PC-9 (cell line): Measurements from ENCODE around the gene PSMD11. TPM values are rescaled to one million over a fixed set of nuclear protein-coding genes. Genes with fewer than 3 reads are reported as not detected.

Experiments used
- BruUV-seq: library from RNA; stranded (reverse); fragments of 400-500 nt; replicated peaks from 2 replicates; lab custom pipeline; 2021; lab: Mats Ljungman, UMichigan
- CTCF ChIA-PET: fragments of 300-600 bp; sonication (Branson Sonifier 250); formaldehyde crosslinking; loops from one replicate; lab custom pipeline; 2022; ENCODE audit warnings: antibody characterized with exemption; lab: Charles Lee
- POLR2A ChIA-PET: fragments of 300-600 bp; sonication (Branson Sonifier 250); formaldehyde crosslinking; loops from one replicate; lab custom pipeline; 2022; ENCODE audit warnings: antibody characterized with exemption; ENCODE audit not compliant: unreplicated experiment; lab: Charles Lee
- DNase-seq, 2 experiments: peaks; one replicate each; pipeline versions ENCODE4 v3.0.0 to v3.0.0-alpha.2; 2015 to 2022; ENCODE audit warnings: mixed read lengths in 1 of 2
- H2AFZ ChIP-seq: fragments of 200-600 bp; sonication (generic); 2 replicates; pipeline ENCODE4 v1.8.1; 2017; ENCODE audit warnings: antibody characterized with exemption
- H3F3A ChIP-seq: fragments of 200-600 bp; sonication (generic); 2 replicates; pipeline ENCODE4 v1.8.1; 2017; ENCODE audit warnings: antibody characterized with exemption, mild to moderate bottlenecking, low read depth; ENCODE audit not compliant: insufficient read depth
- H3K27ac ChIP-seq: fragments of 200-600 bp; sonication (generic); 2 replicates; pipeline ENCODE4 v1.6.1; 2016; ENCODE audit warnings: mixed run types
- H3K27me3 ChIP-seq: fragments of 200-600 bp; sonication (generic); 2 replicates; pipeline ENCODE4 v1.6.1; 2016; ENCODE audit warnings: low read depth, mixed run types; ENCODE audit not compliant: insufficient read depth
- H3K36me3 ChIP-seq: fragments of 200-600 bp; sonication (generic); 2 replicates; pipeline ENCODE4 v1.6.1; 2016; ENCODE audit warnings: low read depth, mixed run types
- H3K4me1 ChIP-seq: fragments of 200-600 bp; sonication (generic); replicated peaks from 2 replicates; pipeline ENCODE4 v1.6.1; 2016; ENCODE audit warnings: mixed run types; ENCODE audit not compliant: insufficient read depth
- H3K4me2 ChIP-seq: fragments of 200-600 bp; sonication (generic); 2 replicates; pipeline ENCODE4 v1.6.1; 2017; ENCODE audit warnings: mixed run types
- H3K4me3 ChIP-seq: fragments of 200-600 bp; sonication (generic); 2 replicates; pipeline ENCODE4 v1.6.1; 2016; ENCODE audit warnings: mixed run types
- H3K79me2 ChIP-seq: fragments of 200-600 bp; sonication (generic); 2 replicates; pipeline ENCODE4 v1.6.1; 2017; ENCODE audit warnings: low read depth, mixed run types
- H3K9me2 ChIP-seq: fragments of 200-600 bp; sonication (generic); 2 replicates; pipeline ENCODE4 v1.8.1; 2017; ENCODE audit warnings: mild to moderate bottlenecking; ENCODE audit not compliant: insufficient read depth
- H3K9me3 ChIP-seq: fragments of 200-600 bp; sonication (generic); 2 replicates; pipeline ENCODE4 v1.8.1; 2016; ENCODE audit warnings: low read depth; ENCODE audit not compliant: insufficient read depth
- H4K20me1 ChIP-seq: fragments of 200-600 bp; sonication (generic); 2 replicates; pipeline ENCODE4 v1.8.1; 2017; ENCODE audit not compliant: insufficient read depth
- CTCF ChIP-seq: fragments of 200-600 bp; sonication (generic); conservative IDR thresholded peaks from 2 replicates; pipeline ENCODE4 v1.6.1; 2017; ENCODE audit warnings: mixed run types, antibody characterized with exemption, mild to moderate bottlenecking, moderate library complexity
- EZH2 ChIP-seq: fragments of 200-600 bp; sonication (generic); IDR thresholded peaks from 2 replicates; pipeline ENCODE4 v1.8.0; 2017; ENCODE audit warnings: antibody characterized with exemption, low read depth
- intact Hi-C: fragments of 100-400 bp; cut with micrococcal nuclease; formaldehyde crosslinking; loops from one replicate; pipeline ENCODE4 v1.10.0; 2022; ENCODE audit not compliant: unreplicated experiment
- total RNA-seq: library from RNA; stranded (reverse); gene quantifications from 2 replicates; pipeline ENCODE4 v1.2.3, GENCODE V29; 2021

The PSMD11 gene
- total RNA-seq, 1 experiment from 2014 or later: 149 TPM

- DNase-seq: peak; percentile 37 to 53
- TF ChIP-seq CTCF (peak; percentile 61; the same call in 1 of the 2 replicates), EZH2 (no peak)
- Histone ChIP-seq H2AFZ (no peak overlapping the region), H3K27ac (no peak overlapping the region), H3K4me2 (no peak overlapping the region), H3K79me2 (no peaks in the 10 kb centered on the region), H3K9me3 (no peaks in the 10 kb centered on the region), H3K4me3 (no peak overlapping the region), H3K27me3 (no peaks in the 10 kb centered on the region), H3K4me1 (peaks cover 8% of the 10 kb centered on the region; the same call in 1 of the 2 replicates), H4K20me1 (peaks cover 10% of the 10 kb centered on the region; the same call in 1 of the 2 replicates), H3F3A (peaks cover 54% of the 10 kb centered on the region), H3K36me3 (peaks cover 16% of the 10 kb centered on the region), H3K9me2 (no peaks in the 10 kb centered on the region)
- CTCF ChIA-PET: interaction anchor here (1.1 to 1.2 kb wide), 3 partner anchors 68 to 394 kb away, joined by 3 read pairs; no protein-coding TSS in a partner anchor
- BruUV-seq: no TSS peak
- POLR2A ChIA-PET: no interaction called here
- intact Hi-C loops: loop anchor here (1.0 kb wide), 2 partner anchors 126 to 272 kb away; no protein-coding TSS in a partner anchor
Observed at GRCh38 chr17:32483451-32484019, 39.2 kb downstream of the PSMD11 start.

GRCh38 chr17:32484041-32484461, 39.7 kb downstream of the PSMD11 start:
- Histone ChIP-seq H2AFZ (no peak overlapping the region), H3K9me2 (no peaks in the 10 kb centered on the region), H3K9me3 (no peaks in the 10 kb centered on the region), H4K20me1 (peaks cover 10% of the 10 kb centered on the region; the same call in 1 of the 2 replicates), H3K4me1 (peaks cover 8% of the 10 kb centered on the region; the same call in 1 of the 2 replicates), H3K79me2 (no peaks in the 10 kb centered on the region), H3F3A (peaks cover 54% of the 10 kb centered on the region), H3K27me3 (no peaks in the 10 kb centered on the region), H3K27ac (no peak overlapping the region), H3K36me3 (peaks cover 13% of the 10 kb centered on the region), H3K4me2 (no peak overlapping the region), H3K4me3 (no peak overlapping the region)
- ChIA-PET POLR2A (interaction anchor here (0.5 kb wide), 1 partner anchor 266 kb away, joined by 6 read pairs; no protein-coding TSS in a partner anchor), CTCF (interaction anchor here (1.1 to 1.2 kb wide), 2 partner anchors 67 to 175 kb away, joined by 3 read pairs; no protein-coding TSS in a partner anchor)
- intact Hi-C loops: no loop called here
- DNase-seq: no peak
- TF ChIP-seq EZH2 (no peak), CTCF (no peak)
- no TSS peak for BruUV-seq

DNA sequence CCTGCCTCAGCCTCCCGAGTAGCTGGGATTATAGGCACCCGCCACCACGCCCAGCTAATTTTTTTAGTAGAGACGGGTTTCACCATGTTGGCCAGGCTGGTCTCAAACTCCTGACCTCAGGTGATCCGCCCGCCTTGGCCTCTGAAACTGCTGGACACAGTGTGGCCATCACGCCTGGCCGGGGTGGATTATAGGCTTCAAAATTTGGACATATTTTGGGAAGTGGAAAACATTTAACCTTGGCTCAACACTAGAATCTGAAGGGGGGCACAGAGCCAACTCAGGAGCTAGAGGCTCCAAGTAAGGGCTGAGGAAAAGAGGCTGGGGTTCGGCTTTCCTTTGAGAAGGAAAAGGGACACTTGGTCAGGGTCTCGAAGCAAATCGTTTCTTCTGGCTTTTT, 40.3 kb downstream of the PSMD11 start:
- CTCF ChIA-PET: interaction anchor here (0.6 kb wide), 1 partner anchor 270 kb away, joined by 4 read pairs; no protein-coding TSS in a partner anchor
- TF ChIP-seq CTCF (no peak), EZH2 (no peak)
- intact Hi-C loops: no loop called here

More for the DNA sequence above, 40.3 kb downstream of the PSMD11 start:
- Histone ChIP-seq H3K9me2 (no peaks in the 10 kb centered on the region), H3K27me3 (no peaks in the 10 kb centered on the region), H2AFZ (no peak overlapping the region), H4K20me1 (peaks cover 10% of the 10 kb centered on the region; the same call in 1 of the 2 replicates), H3K27ac (no peak overlapping the region), H3K9me3 (no peaks in the 10 kb centered on the region), H3K79me2 (no peaks in the 10 kb centered on the region), H3K4me1 (peaks cover 8% of the 10 kb centered on the region; the same call in 1 of the 2 replicates), H3F3A (peaks cover 54% of the 10 kb centered on the region), H3K36me3 (peaks cover 7% of the 10 kb centered on the region), H3K4me2 (no peak overlapping the region), H3K4me3 (no peak overlapping the region)
- POLR2A ChIA-PET: interaction anchor here (0.5 kb wide), 1 partner anchor 266 kb away, joined by 6 read pairs; no protein-coding TSS in a partner anchor
- no TSS peak for BruUV-seq
- no peak for DNase-seq
